ENCODE measurements around the gene DMRTC2. TPM values are rescaled to one million over a fixed set of nuclear protein-coding genes. Genes with fewer than 3 reads are reported as not detected.
A peak's percentile ranks its signal among the peaks of the same experiment; 100 is the strongest.

DMRTC2 gene
- total and polyA plus RNA-seq, 9 of the 15 experiments (the other 6 are each of a cell fraction or from before 2014, with no cell fraction given) = 0.03 TPM; not detected in 8

GRCh38 chr19:41883821-41884733 lies 39.2 kb downstream of the DMRTC2 start:
- Histone ChIP-seq H3K9me3 (replicated peaks; ENCODE audit: control insufficient read depth, insufficient read depth, low read depth, low read length) (no peaks in the 10 kb centered on the region), H3K9me1 (ENCODE audit: control insufficient read depth, insufficient read depth, low read length) (no peaks in the 10 kb centered on the region), H3K9ac (ENCODE audit: insufficient read depth in 1 of 2, low read depth in 2 of 2, low read length in 2 of 2) (peak overlapping the region; percentile 79 to 100), H3K4me2 (ENCODE audit: insufficient read depth, low read length) (peak overlapping the region; percentile 89), H3K79me2 (ENCODE audit: control insufficient read depth, insufficient read depth, low read length) (peaks cover 40% of the 10 kb centered on the region), H3K27me3 (ENCODE audit: control insufficient read depth in 2 of 2, insufficient read depth in 2 of 2, low read length in 2 of 2) (no peaks in the 10 kb centered on the region), H3K27ac (ENCODE audit: extremely low read depth, low read depth, low read length) (peak overlapping the region; percentile 78), H2AFZ (ENCODE audit: low read depth, low read length) (peak overlapping the region; percentile 77), H4K20me1 (replicated peaks; ENCODE audit: control insufficient read depth, insufficient read depth, low read length) (0 out of 2 replicates have a peak, but pooled peaks cover 7% of the 10 kb centered on the region), H3K4me1 (replicated peaks in 1 of 2; ENCODE audit: control insufficient read depth in 2 of 2, insufficient read depth in 2 of 2, low read length in 2 of 2) (peaks cover 22 to 61% of the 10 kb centered on the region in 2 experiments; a peak in 4 of 5 replicates), H3K36me3 (ENCODE audit: control insufficient read depth, insufficient read depth, low read length) (peaks cover 25% of the 10 kb centered on the region; the same call in 1 of the 3 replicates), H3K4me3 (peak overlapping the region; percentile 70)
- WGBS (ENCODE audit: insufficient coverage, low coverage, missing lambda C conversion rate) = under 1% methylated on average over 55 of the region's 66 CpGs
- CTCF ChIA-PET (ENCODE audit: low intra/inter-chr PET ratio) = no interaction called here
- intact Hi-C loops (cut with micrococcal nuclease) (no loop called here), in situ Hi-C loops (cut with MboI) (no loop called here)
- POLR2A ChIA-PET = interaction anchor here (0.6 to 1.8 kb wide), 6 partner anchors 11 to 75 kb away, joined by 3 to 9 read pairs (median 4); partner anchors contain the start of genes RABAC1 and RPS19
- peak; percentile 97 for ATAC-seq
- FAIRE-seq = peak; percentile 97
- BruUV-seq (replicated peaks) = TSS peak; percentile 95
- DNase-seq (ENCODE audit: extremely low read depth in 1 of 4, low spot score in 3 of 4) = peak; percentile 92 to 98 (median 94)
- TF ChIP-seq GTF2A2 (tag; IDR thresholded peaks at IDR 0.05) (0 out of 2 replicates have a peak, but pooled peaks have one; percentile 45), UBTF (IDR thresholded peaks at IDR 0.05; ENCODE audit: borderline replicate concordance in 1 of 2, low read depth in 2 of 2, low read length in 2 of 2) (no peak), ZNF124 (CRISPR knock-in tag; IDR thresholded peaks at IDR 0.05) (no peak), ETV5 (CRISPR knock-in tag; IDR thresholded peaks at IDR 0.05; ENCODE audit: low read depth) (peak; percentile 87), ZNF507 (tag; conservative IDR thresholded peaks at IDR 0.05) (no peak), YY1 (IDR thresholded peaks at IDR 0.05; ENCODE audit: borderline replicate concordance in 1 of 3, control insufficient read depth in 1 of 3, extremely low read depth in 1 of 3, insufficient read depth in 3 of 3, insufficient read length in 1 of 3, insufficient replicate concordance in 2 of 3, low read depth in 1 of 3, low read length in 2 of 3) (peak in 2 of 3 experiments; percentile 57 to 67), GTF2B (IDR thresholded peaks at IDR 0.05; ENCODE audit: extremely low read depth, insufficient read length) (no peak), ZMIZ1 (IDR thresholded peaks at IDR 0.05; ENCODE audit: low read depth in 2 of 2, low read length in 2 of 2) (peak in 1 of 2 experiments; percentile 13; a peak in 1 of 4 replicates), GTF2E2 (tag; IDR thresholded peaks at IDR 0.05) (no peak), THRB (CRISPR knock-in tag; conservative IDR thresholded peaks at IDR 0.05) (no peak)
